ENCODE measurements around the gene RB1. TPM values are rescaled to one million over a fixed set of nuclear protein-coding genes. Genes with fewer than 3 reads are reported as not detected.

Gene RB1
- total and polyA plus RNA-seq, 11 donors = 8.5 to 52.1 (median 26.7) TPM

- DNase-seq (no peak), ATAC-seq (no peak)
- H3K27ac ChIP-seq = peak overlapping the region in 11 of 12 donors; percentile 62 to 96 (median 83)
- H3K9me3 ChIP-seq = no peaks in the 10 kb centered on the region
- H3K36me3 ChIP-seq = peaks cover 0 to 23% (median 11%) of the 10 kb centered on the region in 9 donors
- intact Hi-C loops (cut with DNase I) = loop anchor here in 3 of 10 donors (5.0 to 10.0 kb wide), 4 partner anchors 67 to 103 kb away; partner anchors contain the start of gene LPAR6 (in 1 of the 3)
- peaks cover 0 to 79% (median 23%) of the 10 kb centered on the region in 12 donors for H3K4me1 ChIP-seq
- peak overlapping the region in 1 of 12 donors; percentile 30 for H3K4me3 ChIP-seq
- 76 to 79% (median 78%) methylated on average over 4 of the region's 4 CpGs for WGBS, 4 donors
- TF ChIP-seq CTCF (IDR thresholded peaks at IDR 0.05) = no peak
- no peak for TF ChIP-seq POLR2A (IDR thresholded peaks at IDR 0.05)
- H3K27me3 ChIP-seq = no peaks in the 10 kb centered on the region
Measured at GRCh38 chr13:48505012-48505411, 201.5 kb downstream of the RB1 start.

GRCh38 chr13:48505597-48506091, 202.1 kb downstream of the RB1 start:
- H3K27ac ChIP-seq = peak overlapping the region; percentile 62 to 96 (median 82)
- TF ChIP-seq POLR2A (IDR thresholded peaks at IDR 0.05) (no peak), CTCF (IDR thresholded peaks at IDR 0.05) (no peak)
- 51 to 58% (median 56%) methylated on average over 11 of the region's 11 CpGs for WGBS, 4 donors
- intact Hi-C loops (cut with DNase I) = loop anchor here in 3 of 10 donors (5.0 to 10.0 kb wide), 4 partner anchors 67 to 103 kb away; partner anchors contain the start of gene LPAR6 (in 1 of the 3)
- H3K4me1 ChIP-seq = peaks cover 0 to 79% (median 29%) of the 10 kb centered on the region in 12 donors
- peak overlapping the region in 7 of 12 donors; percentile 1 to 30 (median 23) for H3K4me3 ChIP-seq
- H3K9me3 ChIP-seq = no peaks in the 10 kb centered on the region
- ATAC-seq (peak; percentile 69 to 84 (median 72)), DNase-seq (peak in 4 of 5 donors; percentile 47 to 70 (median 62))
- no peaks in the 10 kb centered on the region for H3K27me3 ChIP-seq
- H3K36me3 ChIP-seq = peaks cover 0 to 26% (median 11%) of the 10 kb centered on the region in 9 donors

- H3K4me1 ChIP-seq = peaks cover 0 to 79% (median 32%) of the 10 kb centered on the region in 12 donors
- whole genome bisulfite sequencing, 4 donors = 65 to 76% (median 68%) methylated on average over 14 of the region's 14 CpGs
- TF ChIP-seq POLR2A (IDR thresholded peaks at IDR 0.05) (no peak), CTCF (IDR thresholded peaks at IDR 0.05) (no peak)
- DNase-seq (peak in 2 of 5 donors; percentile 28 to 67), ATAC-seq (peak; percentile 16 to 50 (median 24))
- peaks cover 0 to 22% (median 7%) of the 10 kb centered on the region in 9 donors for H3K36me3 ChIP-seq
- intact Hi-C loops (cut with DNase I) = loop anchor here in 3 of 10 donors (5.0 to 10.0 kb wide), 4 partner anchors 66 to 104 kb away; partner anchors contain the start of gene LPAR6 (in 1 of the 3)
- H3K4me3 ChIP-seq = peak overlapping the region in 7 of 12 donors; percentile 1 to 27 (median 19)
- H3K27me3 ChIP-seq = no peaks in the 10 kb centered on the region
- no peaks in the 10 kb centered on the region for H3K9me3 ChIP-seq
- peak overlapping the region; percentile 62 to 96 (median 82) for H3K27ac ChIP-seq
Measured at GRCh38 chr13:48506092-48506701, 202.6 kb downstream of the RB1 start.

- ATAC-seq (peak in 2 of 4 donors; percentile 12 to 32), DNase-seq (peak in 2 of 5 donors; percentile 40 to 69)
- H3K4me1 ChIP-seq = peaks cover 0 to 77% (median 34%) of the 10 kb centered on the region in 12 donors
- no peaks in the 10 kb centered on the region for H3K9me3 ChIP-seq
- intact Hi-C loops (cut with DNase I) = loop anchor here in 3 of 10 donors (5.0 to 10.0 kb wide), 4 partner anchors 65 to 105 kb away; partner anchors contain the start of gene LPAR6 (in 1 of the 3)
- H3K27me3 ChIP-seq = no peaks in the 10 kb centered on the region
- peaks cover 0 to 25% (median 5%) of the 10 kb centered on the region in 9 donors for H3K36me3 ChIP-seq
- peak overlapping the region in 11 of 12 donors; percentile 62 to 96 (median 83) for H3K27ac ChIP-seq
- no peak overlapping the region for H3K4me3 ChIP-seq
- TF ChIP-seq CTCF (IDR thresholded peaks at IDR 0.05) = no peak
- no peak for TF ChIP-seq POLR2A (IDR thresholded peaks at IDR 0.05)
- 70 to 82% (median 76%) methylated on average over 10 of the region's 10 CpGs for WGBS, 4 donors
Measured at GRCh38 chr13:48507021-48507420, 203.5 kb downstream of the RB1 start.
